Measurements from ENCODE around the gene EHHADH.

EHHADH gene

GRCh38 chr3:185208823-185209222 lies 45.0 kb downstream of the EHHADH start:
- no peak overlapping the region for H3K9ac ChIP-seq
- no peak for TF ChIP-seq CTCF (conservative IDR thresholded peaks at IDR 0.05; ENCODE audit: low read depth, low read length)
- no peaks in the 10 kb centered on the region for H4K20me1 ChIP-seq (ENCODE audit: insufficient read depth)
- H3K27ac ChIP-seq: no peak overlapping the region
- no peaks in the 10 kb centered on the region for H3K79me2 ChIP-seq (ENCODE audit: insufficient read depth, low read depth)
- H3K4me3 ChIP-seq (IDR thresholded peaks at IDR 0.05; ENCODE audit: insufficient read depth, low read depth, low read length): no peak overlapping the region
- H2AFZ ChIP-seq (ENCODE audit: low read depth): no peak overlapping the region
- H3K36me3 ChIP-seq (ENCODE audit: insufficient read depth): no peaks in the 10 kb centered on the region
- H3K4me1 ChIP-seq (ENCODE audit: low read depth, poor library complexity, severe bottlenecking): no peaks in the 10 kb centered on the region
- H3K27me3 ChIP-seq (ENCODE audit: insufficient read depth, low read depth): no peaks in the 10 kb centered on the region
- no peak overlapping the region for H3K4me2 ChIP-seq

DNA sequence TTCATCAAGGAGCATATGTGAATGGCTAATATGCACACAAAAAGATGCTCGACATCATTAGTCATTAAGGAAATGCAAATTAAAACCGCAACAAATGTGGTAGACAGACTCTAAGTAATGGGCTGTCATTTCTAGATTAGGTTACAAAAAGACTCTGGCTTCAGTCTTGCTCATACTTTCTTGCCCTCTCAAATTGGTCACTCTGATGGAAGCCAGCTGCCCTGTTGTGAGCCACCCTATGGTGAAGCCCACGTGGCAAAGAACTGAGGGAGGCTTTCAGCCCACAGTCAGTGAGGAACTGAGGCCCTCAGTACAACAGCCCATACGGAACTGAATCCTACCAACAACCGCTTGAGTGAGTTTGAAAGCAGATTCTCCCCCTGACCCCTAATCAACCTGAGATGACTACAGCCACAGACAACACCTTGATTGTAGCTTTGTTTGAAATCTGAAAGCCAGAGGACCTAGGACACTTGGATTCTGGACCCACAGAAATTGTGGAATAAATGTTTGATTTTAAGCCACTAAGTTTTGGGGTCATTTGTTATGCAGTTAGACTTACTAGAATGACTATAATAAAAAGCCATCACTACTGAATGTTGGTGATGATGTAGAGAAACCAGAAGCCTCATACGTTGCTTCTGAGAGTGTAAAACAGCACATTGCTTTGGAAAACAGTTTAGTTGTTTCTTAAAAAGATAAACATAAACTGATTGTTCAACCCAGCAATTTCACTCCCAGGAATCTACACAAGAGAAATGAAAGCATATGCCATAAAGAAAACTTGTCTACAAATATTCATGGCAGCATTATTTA lies 45.7 kb downstream of the EHHADH start:
- H2AFZ ChIP-seq (ENCODE audit: low read depth): no peak overlapping the region
- no peaks in the 10 kb centered on the region for H3K36me3 ChIP-seq (ENCODE audit: insufficient read depth)
- H3K27ac ChIP-seq: no peak overlapping the region
- H3K4me2 ChIP-seq: no peak overlapping the region
- no peaks in the 10 kb centered on the region for H3K79me2 ChIP-seq (ENCODE audit: insufficient read depth, low read depth)
- H3K4me3 ChIP-seq (IDR thresholded peaks at IDR 0.05; ENCODE audit: insufficient read depth, low read depth, low read length): no peak overlapping the region
- H3K27me3 ChIP-seq (ENCODE audit: insufficient read depth, low read depth): no peaks in the 10 kb centered on the region
- no peaks in the 10 kb centered on the region for H4K20me1 ChIP-seq (ENCODE audit: insufficient read depth)
- TF ChIP-seq CTCF (conservative IDR thresholded peaks at IDR 0.05; ENCODE audit: low read depth, low read length): no peak
- H3K9ac ChIP-seq: no peak overlapping the region
- no peaks in the 10 kb centered on the region for H3K4me1 ChIP-seq (ENCODE audit: low read depth, poor library complexity, severe bottlenecking)

DNA sequence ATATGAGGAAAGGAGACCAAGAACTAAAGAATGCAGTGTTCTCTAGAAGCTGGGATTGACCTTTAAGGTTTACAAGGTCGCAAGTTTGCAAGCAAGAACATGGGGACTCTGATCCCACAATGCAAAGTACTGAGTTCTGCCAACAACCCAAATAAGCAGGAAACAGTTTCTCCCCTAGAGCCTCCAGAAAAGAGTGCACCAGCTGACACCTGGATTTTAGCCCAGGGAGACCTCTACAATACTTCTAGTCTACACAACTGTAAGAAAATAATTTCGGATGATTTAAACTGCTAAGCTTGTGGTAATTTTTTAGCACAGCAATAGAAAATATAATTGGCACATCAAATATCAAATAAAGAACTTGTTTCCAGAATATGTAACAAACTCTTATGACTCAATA lies 46.4 kb downstream of the EHHADH start:
- no peaks in the 10 kb centered on the region for H3K36me3 ChIP-seq (ENCODE audit: insufficient read depth)
- no peak for TF ChIP-seq CTCF (conservative IDR thresholded peaks at IDR 0.05; ENCODE audit: low read depth, low read length)
- H3K4me3 ChIP-seq (IDR thresholded peaks at IDR 0.05; ENCODE audit: insufficient read depth, low read depth, low read length): no peak overlapping the region
- no peaks in the 10 kb centered on the region for H4K20me1 ChIP-seq (ENCODE audit: insufficient read depth)
- no peak overlapping the region for H3K9ac ChIP-seq
- no peak overlapping the region for H3K27ac ChIP-seq
- H2AFZ ChIP-seq (ENCODE audit: low read depth): no peak overlapping the region
- H3K4me1 ChIP-seq (ENCODE audit: low read depth, poor library complexity, severe bottlenecking): no peaks in the 10 kb centered on the region
- H3K79me2 ChIP-seq (ENCODE audit: insufficient read depth, low read depth): no peaks in the 10 kb centered on the region
- no peak overlapping the region for H3K4me2 ChIP-seq
- no peaks in the 10 kb centered on the region for H3K27me3 ChIP-seq (ENCODE audit: insufficient read depth, low read depth)

- Histone ChIP-seq H3K4me3 (IDR thresholded peaks at IDR 0.05; ENCODE audit: insufficient read depth, low read depth, low read length) (no peak overlapping the region), H3K4me1 (ENCODE audit: low read depth, poor library complexity, severe bottlenecking) (no peaks in the 10 kb centered on the region), H3K36me3 (ENCODE audit: insufficient read depth) (no peaks in the 10 kb centered on the region), H3K4me2 (no peak overlapping the region), H3K79me2 (ENCODE audit: insufficient read depth, low read depth) (no peaks in the 10 kb centered on the region), H4K20me1 (ENCODE audit: insufficient read depth) (no peaks in the 10 kb centered on the region), H3K27me3 (ENCODE audit: insufficient read depth, low read depth) (no peaks in the 10 kb centered on the region), H2AFZ (ENCODE audit: low read depth) (no peak overlapping the region), H3K9ac (no peak overlapping the region), H3K27ac (no peak overlapping the region)
- TF ChIP-seq CTCF (conservative IDR thresholded peaks at IDR 0.05; ENCODE audit: low read depth, low read length): no peak
These were observed 48.0 kb downstream of the EHHADH start for GRCh38 chr3:185205865-185206264.
